IMR-90 (cell line): Measurements from ENCODE around the gene MRPL49. TPM values are rescaled to one million over a fixed set of nuclear protein-coding genes. Genes with fewer than 3 reads are reported as not detected.

Experiments used
- CEBPB ChIP-seq: IDR thresholded peaks from 2 replicates; pipeline ENCODE4 v1.6.1; 2012; ENCODE audit warnings: low read depth, low read length, improper control_type of control experiment
- MAFK ChIP-seq: IDR thresholded peaks from 2 replicates; pipeline ENCODE4 v1.6.1; 2012; ENCODE audit warnings: low read depth, low read length, improper control_type of control experiment
- RAD21 ChIP-seq: IDR thresholded peaks from 2 replicates; pipeline ENCODE4 v1.6.1; 2012; ENCODE audit warnings: low read length, improper control_type of control experiment
- RFX5 ChIP-seq: IDR thresholded peaks from 2 replicates; pipeline ENCODE4 v1.8.0; 2012; ENCODE audit warnings: low read depth, mild to moderate bottlenecking, low read length, moderate library complexity
- polyA plus RNA-seq, 3 experiments: library from polyadenylated mRNA; depleted of rRNA; stranded (reverse); fragments of >200 nt; gene quantifications; 2 replicates each; pipeline ENCODE4 v1.2.3, GENCODE V29; 2012; ENCODE audit warnings: low replicate concordance in 1 of 3
- total RNA-seq: library from RNA; depleted of rRNA; stranded (reverse); fragments of >200 nt; gene quantifications from 2 replicates; pipeline ENCODE4 v1.2.3, GENCODE V29; 2012

Gene MRPL49
- total and polyA plus RNA-seq, 2 of the 4 experiments (the other 2 are of a cell fraction) = 55.2 to 56.8 TPM

- peak; percentile 90 for TF ChIP-seq RAD21
- TF ChIP-seq CEBPB = peak; percentile 98
- TF ChIP-seq MAFK = 0 out of 2 replicates have a peak, but pooled peaks have one; percentile 8
- TF ChIP-seq RFX5 = 0 out of 2 replicates have a peak, but pooled peaks have one; percentile 15
Observed at GRCh38 chr11:65117206-65118096, 4.7 kb upstream of the MRPL49 start, which contains the start of gene ZNHIT2 (continued).
